ENCODE results near the gene LHFPL2.
"Not testable (repeated sequence)": the region's sequence is repeated elsewhere in the genome, so short reads cannot be mapped to it uniquely, and the experiment has no call there.

Gene LHFPL2

GRCh38 chr5:78639791-78640190 is 8.8 kb downstream of the LHFPL2 start:
- no peak for DNase-seq

DNA sequence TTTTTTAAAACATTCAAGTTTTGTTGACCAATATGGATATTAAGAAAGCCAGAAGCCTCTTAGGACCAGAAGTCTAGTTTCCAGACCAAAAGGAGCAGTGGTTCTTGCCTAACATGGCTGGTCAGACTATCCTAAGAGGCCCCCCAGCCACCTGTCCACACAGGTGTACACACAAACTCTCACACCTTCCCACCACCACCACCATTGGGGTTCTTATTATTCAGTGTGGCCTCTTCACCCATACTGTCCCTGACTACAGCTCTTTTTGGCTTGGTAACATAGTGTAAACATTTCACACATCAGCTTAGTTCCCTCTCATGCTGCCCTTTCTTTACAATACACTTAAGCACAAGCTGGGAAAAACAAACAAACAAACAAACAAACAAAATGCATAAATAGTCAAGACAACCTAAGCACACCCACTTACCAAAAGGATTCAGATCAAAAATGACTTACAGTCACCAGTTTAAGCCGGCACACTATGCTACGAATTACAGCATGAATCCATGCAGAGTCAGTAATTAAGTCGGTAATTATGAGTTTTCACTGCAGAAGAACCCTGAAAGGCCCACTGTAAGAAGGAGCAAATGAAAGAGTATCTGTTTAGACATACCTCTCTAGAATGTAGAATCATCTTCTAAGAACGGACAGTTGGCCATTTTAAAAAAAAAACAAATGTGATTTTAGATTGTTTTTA is 9.5 kb downstream of the LHFPL2 start:
- DNase-seq, result no peak

DNA sequence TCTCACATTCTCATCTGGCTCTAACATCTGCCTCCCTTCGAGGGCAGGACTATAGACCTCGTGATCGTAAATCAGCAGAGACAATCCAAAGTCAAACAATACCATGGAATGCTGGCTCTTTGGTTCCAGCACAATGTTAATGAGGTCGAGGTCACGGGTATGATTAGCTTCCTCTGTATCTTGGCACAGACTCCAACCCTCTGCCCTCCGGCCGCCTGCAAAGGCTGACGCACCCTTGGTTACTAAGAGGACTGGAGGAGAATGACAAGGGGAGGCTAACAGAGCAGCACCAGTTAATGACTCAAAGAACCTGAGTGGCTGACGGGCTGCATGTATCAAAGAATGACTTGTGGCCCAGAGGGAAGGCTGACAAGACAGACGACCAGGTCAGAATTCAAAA is 10.1 kb downstream of the LHFPL2 start:
- DNase-seq, result no peak

GRCh38 chr5:78637468-78637867 is 11.1 kb downstream of the LHFPL2 start:
- DNase-seq, result no peak

- DNase-seq, result no peak
These were observed 11.9 kb downstream of the LHFPL2 start for GRCh38 chr5:78636682-78637081.

DNA sequence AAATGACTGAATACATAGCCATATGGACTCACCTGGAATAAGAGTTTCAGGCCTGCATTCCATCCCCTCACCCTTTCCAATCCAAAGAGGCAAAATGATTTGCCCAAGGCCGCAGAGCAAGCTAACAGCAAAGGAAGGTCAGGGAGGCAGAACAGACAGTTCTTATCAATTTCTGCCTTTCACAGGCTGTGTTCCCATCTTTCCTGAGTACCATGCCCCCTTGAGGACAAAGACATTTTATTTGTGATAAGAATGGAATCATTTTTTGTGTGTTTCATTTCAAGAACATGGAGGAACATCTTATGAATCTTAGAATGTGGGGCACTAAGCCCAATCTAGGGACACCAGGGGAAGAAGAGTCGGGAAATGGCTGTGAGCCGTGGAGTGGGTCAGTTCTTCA is 13.9 kb downstream of the LHFPL2 start:
- DNase-seq, result no peak

DNA sequence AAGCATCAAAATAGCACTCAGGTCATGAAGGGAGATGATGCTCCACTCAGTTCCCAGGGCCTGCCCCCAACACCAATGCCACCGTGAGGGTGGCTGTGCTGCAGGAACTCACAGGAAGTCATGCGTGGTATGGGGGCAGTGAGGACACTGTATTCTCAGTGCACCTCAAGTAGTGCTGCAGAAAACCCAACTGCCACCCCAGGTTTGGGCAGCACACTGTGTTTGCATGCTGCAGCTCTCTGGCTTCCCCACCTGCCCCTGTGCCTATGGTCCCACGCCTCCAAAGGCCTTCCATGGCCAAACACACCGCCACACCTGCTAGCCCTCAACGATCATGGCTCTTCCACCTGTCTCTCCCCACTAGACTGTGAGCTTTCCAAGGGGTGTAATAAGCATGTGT is 14.3 kb downstream of the LHFPL2 start:
- no peak for DNase-seq

GRCh38 chr5:78633700-78634099 is 14.9 kb downstream of the LHFPL2 start:
- no peak for DNase-seq

- DNase-seq, result no peak
These were observed 16.1 kb downstream of the LHFPL2 start for GRCh38 chr5:78632467-78632866.

DNA sequence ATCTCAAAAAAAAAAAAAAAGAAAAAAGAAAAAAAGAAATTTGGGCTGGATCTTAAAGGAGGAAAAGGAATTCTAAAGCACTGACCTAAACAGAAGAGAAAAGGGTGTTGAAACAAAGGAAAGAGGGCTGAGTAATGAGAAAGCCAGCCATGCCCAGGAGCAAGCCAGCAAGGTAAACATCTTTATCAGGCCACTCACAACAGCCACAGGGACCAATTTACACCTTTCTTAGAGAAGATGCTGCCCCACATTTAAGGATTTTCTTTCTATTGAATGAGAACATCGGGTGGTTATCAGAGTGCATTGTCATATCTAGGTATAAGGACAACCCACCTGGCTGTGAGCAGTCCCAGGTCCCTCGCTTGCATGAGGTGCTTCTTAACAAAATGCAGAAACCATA is 16.6 kb downstream of the LHFPL2 start:
- DNase-seq, result no peak

- DNase-seq, result no peak
These were observed 18.5 kb downstream of the LHFPL2 start for GRCh38 chr5:78630047-78630446.

- DNase-seq, result no peak
These were observed 18.9 kb downstream of the LHFPL2 start for GRCh38 chr5:78629624-78630023.

GRCh38 chr5:78628270-78628992 is 20.1 kb downstream of the LHFPL2 start:
- no peak for DNase-seq

DNA sequence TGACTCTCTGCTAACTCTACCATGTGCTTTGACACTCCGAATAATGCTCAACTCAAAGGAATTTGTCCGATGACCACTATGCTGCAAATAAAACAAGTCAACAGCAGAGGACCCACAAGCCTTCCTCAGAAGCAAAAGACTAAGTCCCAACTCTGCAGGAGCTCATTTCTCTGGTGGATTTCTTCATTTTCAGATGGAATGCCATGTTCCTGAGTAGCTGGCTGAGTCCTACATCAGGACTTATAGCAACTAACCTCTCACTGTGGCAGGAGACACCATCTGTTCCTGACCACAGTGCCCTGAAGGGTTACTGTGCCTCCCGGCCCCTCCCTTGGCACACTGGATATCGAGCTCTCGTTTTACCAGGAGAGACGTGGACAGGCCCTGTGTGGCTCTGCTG is 20.8 kb downstream of the LHFPL2 start:
- no peak for DNase-seq

- no peak for DNase-seq
These were observed 21.4 kb downstream of the LHFPL2 start for GRCh38 chr5:78627175-78627574.

DNA sequence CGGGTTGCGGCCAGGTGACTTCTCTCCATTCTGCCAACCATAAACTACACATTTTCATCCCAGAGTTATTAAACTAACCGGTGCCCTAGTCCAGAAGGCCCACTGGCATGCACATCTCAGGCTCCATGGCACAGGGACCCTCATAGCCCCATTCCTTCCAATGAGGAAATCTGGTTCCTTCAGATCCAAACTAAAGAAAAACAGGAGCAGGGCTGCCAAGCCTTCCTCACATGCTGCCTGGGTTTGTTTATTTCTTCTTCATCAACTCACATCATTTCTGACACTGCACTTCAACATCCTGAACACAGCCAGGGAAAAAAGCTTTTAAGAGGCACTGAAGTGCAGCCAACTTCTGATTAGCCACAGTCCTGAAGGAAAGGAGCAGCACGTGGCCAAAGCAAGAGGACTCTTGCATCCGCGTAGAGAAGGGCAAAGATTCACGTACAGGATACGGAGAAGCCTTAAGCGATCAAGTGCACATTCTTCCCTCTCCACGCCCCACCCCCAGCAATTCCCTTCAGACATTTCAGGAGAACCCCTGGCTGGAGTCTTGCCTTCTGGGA is 22.5 kb downstream of the LHFPL2 start:
- no peak for DNase-seq

GRCh38 chr5:78624992-78625391 is 23.6 kb downstream of the LHFPL2 start:
- no peak for DNase-seq

DNA sequence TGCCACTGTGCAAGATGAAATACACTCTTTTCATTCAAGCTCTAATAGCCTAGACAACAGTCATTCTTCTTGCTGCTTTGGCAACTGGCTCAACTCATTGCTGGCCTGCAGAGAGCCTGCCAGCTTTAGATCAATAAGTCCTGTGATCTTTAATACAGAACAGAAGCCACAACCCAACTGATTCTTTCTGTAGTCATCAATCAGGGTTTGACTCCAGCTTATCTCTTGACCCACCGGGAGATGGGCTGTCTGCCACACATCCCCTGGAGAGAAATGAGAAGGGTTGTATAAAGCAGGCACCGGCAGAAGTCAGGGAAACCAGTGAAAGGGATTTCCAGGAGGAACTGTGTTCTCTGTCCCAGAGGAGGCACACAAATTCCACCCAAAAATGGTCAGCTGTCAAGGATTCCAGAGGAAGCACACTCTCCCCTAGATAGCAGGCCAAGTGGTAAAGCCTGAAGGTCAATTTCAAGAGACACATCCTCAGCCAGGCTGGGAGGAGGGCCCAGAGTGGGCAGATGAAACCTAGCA is 24.5 kb downstream of the LHFPL2 start:
- DNase-seq, result no peak

- no peak for DNase-seq
These were observed 26.1 kb downstream of the LHFPL2 start for GRCh38 chr5:78622302-78622971.

- no peak for DNase-seq
These were observed 27.3 kb downstream of the LHFPL2 start for GRCh38 chr5:78621291-78621738.

DNA sequence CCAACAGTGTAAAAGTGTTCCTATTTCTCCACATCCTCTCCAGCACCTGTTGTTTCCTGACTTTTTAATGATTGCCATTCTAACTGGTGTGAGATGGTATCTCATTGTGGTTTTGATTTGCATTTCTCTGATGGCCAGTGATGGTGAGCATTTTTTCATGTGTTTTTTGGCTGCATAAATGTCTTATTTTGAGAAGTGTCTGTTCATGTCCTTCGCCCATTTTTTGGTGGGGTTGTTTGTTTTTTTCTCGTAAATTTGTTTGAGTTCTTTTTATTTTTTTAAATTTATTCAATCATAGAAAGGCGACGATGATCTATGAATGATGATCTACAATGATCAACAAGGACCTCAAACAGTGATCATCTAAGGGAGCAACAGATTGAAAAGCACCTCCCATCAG is 28.5 kb downstream of the LHFPL2 start:
- not testable (repeated sequence) for DNase-seq

DNA sequence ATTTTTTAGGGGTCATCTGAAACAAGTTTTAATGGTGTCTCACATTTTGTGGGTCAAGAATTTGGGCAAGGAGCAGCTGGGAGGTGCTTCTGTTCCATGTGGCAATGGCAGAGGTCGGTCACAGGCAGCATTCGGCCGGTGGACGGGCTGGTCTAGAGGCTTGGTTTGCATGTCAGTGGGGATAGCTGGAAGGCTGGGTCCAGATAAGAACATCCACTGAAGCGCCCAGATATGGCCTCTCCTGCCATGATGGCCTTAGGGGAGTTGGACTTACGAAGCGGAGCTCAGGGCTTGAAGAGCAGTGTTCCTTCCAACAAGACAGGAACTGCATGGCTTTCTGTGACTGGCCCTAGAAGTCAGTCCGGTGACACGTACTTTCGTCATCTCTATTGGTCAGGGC is 30.3 kb downstream of the LHFPL2 start:
- DNase-seq, result no peak

- DNase-seq, result no peak
These were observed 32.9 kb downstream of the LHFPL2 start for GRCh38 chr5:78615697-78616096.

DNA sequence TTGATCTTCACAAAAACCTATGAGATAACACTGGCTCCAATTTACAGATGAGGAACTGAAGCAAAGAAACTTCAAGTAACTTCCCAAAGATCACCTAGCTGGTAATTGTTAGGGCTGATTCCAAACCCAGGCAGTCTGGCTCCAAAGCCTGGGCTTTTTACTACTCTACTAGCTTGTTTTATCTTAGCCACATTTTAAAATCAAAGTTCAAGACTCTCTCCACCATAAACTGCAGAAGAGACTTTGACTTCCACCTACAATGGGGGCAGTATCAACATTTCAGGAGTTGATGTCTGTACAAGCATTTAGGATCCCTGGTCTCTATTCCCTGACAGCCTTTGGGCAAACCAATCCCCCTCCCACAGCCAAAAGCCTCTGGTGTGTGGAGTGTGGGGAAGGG is 33.8 kb downstream of the LHFPL2 start:
- DNase-seq, result no peak
